Ecto neural progenitor cell (in vitro differentiated cells): ENCODE measurements around the gene SSR2.
"Not testable (repeated sequence)": the region's sequence is repeated elsewhere in the genome, so short reads cannot be mapped to it uniquely, and the experiment has no call there.

ENCODE experiments used
- DNase-seq: peaks from one replicate; pipeline ENCODE4 v3.0.0-alpha.2; 2018; ENCODE audit warnings: low spot score

Gene SSR2

GRCh38 chr1:156048663-156049258 lies 28.0 kb upstream of the SSR2 start:
- no peak for DNase-seq

- DNase-seq, result no peak
Observed at GRCh38 chr1:156045076-156045475, 24.3 kb upstream of the SSR2 start.

- no peak for DNase-seq
Observed at GRCh38 chr1:156042828-156043227, 22.1 kb upstream of the SSR2 start.

- not testable (repeated sequence) for DNase-seq
Observed at GRCh38 chr1:156034991-156035390, 14.2 kb upstream of the SSR2 start.

- DNase-seq, result no peak
Observed at GRCh38 chr1:156033011-156033410, 12.3 kb upstream of the SSR2 start.

- no peak for DNase-seq
Observed at GRCh38 chr1:156026588-156026987, 5.8 kb upstream of the SSR2 start.

- peak; percentile 83 for DNase-seq
Observed at GRCh38 chr1:156025876-156026275, 5.1 kb upstream of the SSR2 start.

GRCh38 chr1:156024801-156025200 lies 4.0 kb upstream of the SSR2 start:
- no peak for DNase-seq

- DNase-seq, result no peak
Observed at GRCh38 chr1:156021954-156022353, 1.2 kb upstream of the SSR2 start.

GRCh38 chr1:156021093-156021428 lies 310 bp upstream of the SSR2 start:
- no peak for DNase-seq

GRCh38 chr1:156019946-156020292 lies 832 bp downstream of the SSR2 start:
- no peak for DNase-seq

GRCh38 chr1:156014829-156015228 lies 5.9 kb downstream of the SSR2 start:
- no peak for DNase-seq

- no peak for DNase-seq
Observed at GRCh38 chr1:156012051-156012817, 8.5 kb downstream of the SSR2 start.

GRCh38 chr1:156009404-156009803 lies 11.3 kb downstream of the SSR2 start:
- peak; percentile 68 for DNase-seq

GRCh38 chr1:156006666-156007376 lies 13.9 kb downstream of the SSR2 start:
- DNase-seq, result peak; percentile 55

- DNase-seq, result no peak
Observed at GRCh38 chr1:156004843-156005584, 15.7 kb downstream of the SSR2 start.

GRCh38 chr1:156003923-156004188 lies 16.9 kb downstream of the SSR2 start:
- DNase-seq, result no peak

GRCh38 chr1:156002188-156002911 lies 18.4 kb downstream of the SSR2 start:
- DNase-seq, result no peak

GRCh38 chr1:156001662-156002171 lies 19.0 kb downstream of the SSR2 start:
- DNase-seq, result no peak

GRCh38 chr1:156001021-156001661 lies 19.6 kb downstream of the SSR2 start:
- no peak for DNase-seq

- DNase-seq, result no peak
Observed at GRCh38 chr1:155999964-156000363, 20.8 kb downstream of the SSR2 start.

GRCh38 chr1:155996166-155996565 lies 24.6 kb downstream of the SSR2 start:
- no peak for DNase-seq
